ENCODE results near the gene DNAAF8.

DNAAF8 gene

DNA sequence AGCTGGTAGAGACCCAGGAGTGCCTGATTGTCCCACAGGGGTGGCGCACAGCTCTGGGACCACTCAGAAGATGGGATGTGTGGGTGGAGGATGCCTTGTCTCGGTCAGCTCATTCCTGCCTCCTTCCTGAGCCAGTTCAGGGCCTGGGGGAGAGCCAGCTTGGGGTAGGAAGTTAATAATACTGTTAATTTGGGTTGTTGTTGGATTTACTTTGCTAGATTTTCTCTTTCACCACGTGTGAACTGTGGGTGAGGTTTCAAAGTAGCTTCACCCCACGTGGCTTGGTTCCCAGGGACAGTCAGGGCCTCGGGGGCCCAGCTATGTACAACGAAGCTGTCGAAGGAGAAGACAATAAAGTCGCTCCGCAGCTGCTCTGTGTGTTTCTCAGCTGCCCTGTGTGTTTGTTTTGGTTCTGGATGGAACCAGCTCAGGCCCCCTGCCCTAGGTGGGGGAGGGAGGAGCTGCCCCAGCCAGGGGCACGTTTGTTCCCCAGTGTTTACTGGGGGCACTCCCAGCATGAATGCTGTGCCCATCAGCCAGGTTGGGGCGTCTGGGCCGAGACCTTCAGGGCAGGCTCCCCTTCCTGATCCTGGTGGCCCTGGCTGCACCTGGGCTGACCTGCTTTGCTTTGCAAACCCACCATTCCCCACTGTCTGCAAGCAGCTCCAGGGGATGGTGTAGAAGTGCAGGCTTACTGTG, 38.7 kb upstream of the DNAAF8 start:
- DNase-seq (ENCODE audit: low read depth): no peak

DNA sequence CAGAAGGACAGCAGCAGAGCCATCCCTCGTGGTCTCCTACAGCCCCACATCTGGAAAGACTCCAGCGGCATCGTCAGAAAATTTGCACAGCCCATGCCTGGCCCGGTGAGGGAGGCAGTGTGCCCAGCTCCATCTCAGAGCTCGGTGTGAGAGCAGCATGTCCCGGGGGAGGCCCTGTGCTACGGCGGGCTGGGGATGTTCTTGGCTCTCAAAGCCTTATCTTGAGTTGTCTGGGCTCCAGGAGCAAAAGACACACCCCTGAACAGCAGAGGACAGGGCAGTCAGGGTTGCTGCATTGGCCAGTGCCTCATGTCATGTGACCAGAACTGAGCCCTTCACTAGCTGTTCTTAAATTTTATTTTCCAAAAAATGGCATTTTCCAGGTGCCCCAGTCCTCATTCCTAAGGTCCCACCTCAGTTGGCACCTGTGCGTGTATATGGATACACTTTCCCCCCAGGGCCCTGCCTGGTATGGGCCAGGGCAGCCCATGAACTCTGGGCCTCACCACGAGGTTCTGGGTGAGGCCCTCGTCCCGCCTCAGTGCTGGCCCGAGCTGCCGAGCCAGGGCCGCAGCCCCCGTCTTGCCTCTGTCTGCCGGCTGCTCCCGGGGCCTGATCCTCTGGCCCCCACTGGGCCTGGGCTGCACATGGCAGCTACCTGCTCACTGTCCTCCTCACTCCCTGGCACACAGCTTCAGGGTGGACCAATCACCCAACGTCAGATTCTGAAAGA, 38.0 kb upstream of the DNAAF8 start:
- DNase-seq (ENCODE audit: low read depth): no peak

GRCh38 chr16:4696905-4697847, 37.2 kb upstream of the DNAAF8 start:
- no peak for DNase-seq (ENCODE audit: low read depth)

- no peak for DNase-seq (ENCODE audit: low read depth)
These were observed 36.5 kb upstream of the DNAAF8 start for GRCh38 chr16:4697848-4698291.

DNA sequence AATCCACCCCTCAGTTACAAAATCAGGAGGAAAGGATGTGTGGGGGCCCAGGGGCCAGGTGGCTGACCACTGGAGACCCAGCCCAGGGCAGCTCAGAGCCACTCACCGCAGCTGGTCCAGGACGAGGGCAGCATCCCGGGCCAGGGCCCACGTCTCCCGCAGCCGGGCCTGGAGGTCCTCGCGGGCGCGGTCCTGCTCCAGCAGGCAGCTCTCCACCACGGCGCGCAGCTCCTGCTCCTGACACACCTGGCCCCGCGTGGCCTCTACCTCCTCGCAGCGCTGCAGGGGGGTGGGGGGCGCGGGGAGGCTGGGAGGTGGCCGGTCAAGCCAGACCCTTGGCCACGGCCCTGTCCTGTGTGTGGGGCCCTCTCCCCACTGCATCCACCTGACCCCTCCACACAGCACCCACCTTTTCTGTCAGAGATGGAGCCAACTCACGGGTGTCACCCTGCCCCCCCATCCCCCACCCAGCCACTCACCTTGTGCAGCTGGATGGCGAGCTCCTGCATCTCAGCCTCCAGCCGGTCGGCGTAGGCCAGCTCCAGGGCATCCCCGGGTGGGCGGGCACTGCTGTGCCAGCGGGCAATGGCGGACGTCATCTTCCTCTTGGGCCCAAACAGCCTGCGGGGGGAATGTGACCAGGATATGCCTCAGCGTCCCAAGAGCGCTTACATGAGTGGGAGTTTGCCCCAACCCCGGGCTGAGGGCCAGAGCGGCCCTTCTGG, 35.9 kb upstream of the DNAAF8 start:
- DNase-seq (ENCODE audit: low read depth): no peak

- no peak for DNase-seq (ENCODE audit: low read depth)
These were observed 35.2 kb upstream of the DNAAF8 start for GRCh38 chr16:4699046-4699556.

DNA sequence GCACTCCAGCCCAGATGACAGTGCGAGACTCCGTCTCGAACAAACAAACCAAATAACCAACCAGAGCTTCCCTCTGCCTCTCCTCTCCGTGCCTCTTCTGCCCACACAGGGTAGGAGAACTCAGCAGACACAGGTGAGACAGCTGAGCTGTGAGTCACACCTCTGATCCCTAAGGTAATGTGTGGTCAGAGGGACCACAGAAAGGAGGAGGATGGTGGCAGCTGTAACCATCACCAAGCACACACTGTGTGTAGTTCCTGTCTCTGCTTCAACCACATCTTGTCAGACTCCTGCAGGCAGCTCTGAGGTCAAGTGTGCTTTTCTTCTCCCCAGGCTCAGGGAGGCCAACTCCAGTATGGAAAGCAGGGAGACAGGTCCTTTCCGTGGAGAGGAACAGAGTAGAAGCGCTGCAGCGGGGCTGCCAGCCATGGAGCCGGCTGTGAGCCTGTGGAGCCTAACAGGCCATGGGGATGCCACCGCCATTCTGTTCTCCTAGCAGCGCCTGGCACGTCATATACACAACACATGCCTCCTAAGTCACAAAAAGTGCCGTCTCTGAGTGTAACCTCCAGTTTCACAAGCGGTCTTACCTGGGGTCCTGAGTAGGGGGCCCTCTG, 33.8 kb upstream of the DNAAF8 start:
- no peak for DNase-seq (ENCODE audit: low read depth)

DNA sequence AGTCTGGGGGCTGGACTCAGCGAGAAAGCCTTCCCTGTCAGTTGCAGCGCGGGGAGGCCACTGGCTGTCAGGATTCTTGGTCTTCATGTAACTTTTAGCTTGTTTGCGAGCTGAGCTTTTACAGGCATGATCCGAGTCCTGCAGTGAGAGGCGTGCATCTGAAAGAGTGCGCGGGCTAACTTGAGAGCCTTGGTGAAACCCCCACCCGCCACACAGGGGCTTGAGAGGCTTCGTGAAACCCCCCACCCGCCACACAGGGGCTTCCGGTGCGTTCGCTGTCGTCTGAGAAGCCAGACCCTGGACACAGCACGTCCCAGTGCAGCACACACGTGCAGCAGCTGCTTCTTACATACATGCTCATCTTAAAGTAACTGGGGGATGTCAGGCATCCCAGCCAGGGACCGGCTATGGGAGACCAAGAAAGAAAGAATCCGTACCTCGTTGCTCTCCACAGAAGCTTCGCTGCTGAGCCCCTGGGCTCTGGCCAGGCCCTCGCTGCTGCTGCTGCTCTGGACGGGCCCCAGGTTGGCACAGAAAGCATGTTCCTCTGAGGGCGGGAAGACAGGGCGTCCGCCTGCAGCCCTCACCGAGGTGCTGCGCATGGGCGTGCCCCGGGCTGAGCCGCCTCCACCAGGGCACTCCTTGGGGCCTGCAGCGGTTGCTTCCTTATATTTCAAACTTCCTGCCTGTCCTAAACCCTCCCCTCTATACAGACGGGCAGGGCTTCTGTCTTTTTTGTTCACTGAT, 33.2 kb upstream of the DNAAF8 start:
- DNase-seq (ENCODE audit: low read depth): no peak

DNA sequence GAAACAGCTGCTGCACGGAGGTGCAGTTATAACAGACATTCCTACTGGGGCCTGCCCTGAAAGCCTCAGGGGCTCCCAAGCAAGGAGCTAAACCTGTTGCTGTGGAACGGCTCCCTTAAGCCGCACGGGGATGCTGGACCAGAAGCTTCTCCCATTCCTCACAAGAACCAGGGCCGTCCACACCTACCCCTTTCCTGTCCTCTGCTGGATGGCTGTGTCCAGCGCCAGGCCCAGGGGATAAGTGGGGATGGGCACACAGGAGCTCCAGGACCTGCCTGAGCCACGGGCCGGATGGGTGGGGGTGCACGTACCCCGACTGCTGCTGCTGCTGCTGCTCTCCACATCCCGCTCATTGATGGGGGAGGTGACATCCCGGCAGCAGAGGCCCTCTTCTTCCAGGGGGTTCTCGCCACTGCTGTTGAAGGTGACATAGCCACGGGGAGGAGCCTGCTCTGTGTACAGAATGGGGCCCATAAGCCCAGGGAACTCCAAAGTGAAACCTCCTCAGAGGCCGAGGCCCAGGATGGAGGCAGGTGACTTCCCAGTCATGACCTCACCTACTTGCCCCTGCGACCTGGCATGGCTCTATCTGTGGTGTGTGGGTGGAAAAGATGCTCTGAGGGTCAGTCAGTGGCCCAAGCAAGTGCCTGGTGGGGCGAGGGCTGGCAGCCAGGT, 32.4 kb upstream of the DNAAF8 start:
- no peak for DNase-seq (ENCODE audit: low read depth)

GRCh38 chr16:4702466-4702808, 31.9 kb upstream of the DNAAF8 start:
- DNase-seq (ENCODE audit: low read depth): no peak

DNA sequence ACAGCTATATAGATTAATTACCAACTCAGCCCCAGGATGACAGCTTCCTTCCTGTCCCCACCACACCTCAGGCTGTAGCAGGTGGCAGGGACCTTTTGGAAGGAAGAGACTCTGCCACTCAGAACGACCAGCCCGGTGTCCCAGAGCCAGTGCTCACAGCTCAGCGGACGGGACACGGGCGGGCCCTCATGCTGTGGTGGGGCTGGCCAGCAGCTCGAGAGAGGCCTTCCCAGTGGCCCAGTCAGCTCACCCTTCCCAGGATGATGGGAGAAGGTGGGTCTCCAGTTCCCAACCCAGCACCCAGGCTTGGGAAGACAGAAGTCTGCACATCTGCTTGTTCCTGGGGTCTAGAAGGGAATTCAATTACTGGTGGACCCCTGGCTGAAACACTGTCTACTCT, 30.4 kb upstream of the DNAAF8 start:
- no peak for DNase-seq (ENCODE audit: low read depth)

GRCh38 chr16:4704491-4704890, 29.8 kb upstream of the DNAAF8 start:
- DNase-seq (ENCODE audit: low read depth): no peak

- no peak for DNase-seq (ENCODE audit: low read depth)
These were observed 29.4 kb upstream of the DNAAF8 start for GRCh38 chr16:4704913-4705312.

DNA sequence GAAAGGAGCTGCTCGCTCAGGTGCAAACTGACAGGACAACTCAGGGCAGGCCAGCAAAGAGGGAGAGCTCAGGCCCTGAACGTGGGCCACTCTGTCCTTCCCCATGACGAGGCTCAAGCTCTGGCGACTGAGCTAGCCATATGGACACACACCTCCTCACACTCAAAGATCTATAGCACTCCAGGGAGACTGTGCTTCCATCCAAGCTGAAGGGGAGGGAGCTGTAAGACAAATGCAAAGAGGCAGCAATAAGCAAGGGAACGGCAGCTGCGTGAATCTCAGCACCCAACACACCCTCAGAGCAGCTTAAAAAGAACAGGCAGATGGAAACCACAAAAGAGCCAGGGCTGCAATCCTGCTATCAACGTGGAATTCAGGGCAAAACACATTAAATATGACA, 27.5 kb upstream of the DNAAF8 start:
- no peak for DNase-seq (ENCODE audit: low read depth)

DNA sequence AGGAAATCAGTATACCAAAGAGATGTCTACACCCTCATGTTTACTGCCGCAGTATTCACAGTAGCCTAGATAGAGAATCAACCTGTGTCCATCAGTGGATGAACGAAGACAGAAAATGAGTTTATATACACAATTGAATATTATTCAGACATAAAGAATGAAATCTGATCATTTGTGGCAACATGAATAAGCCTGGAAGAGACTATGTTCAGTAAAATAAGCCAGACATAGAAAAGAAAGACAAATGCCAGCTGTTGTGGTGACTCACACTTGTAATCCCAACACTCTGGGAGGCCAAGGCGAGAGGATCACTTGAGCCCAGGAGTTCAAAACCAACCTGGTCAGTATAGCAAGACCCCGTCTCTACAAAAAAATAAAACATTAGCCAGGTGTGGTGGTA, 24.9 kb upstream of the DNAAF8 start:
- DNase-seq (ENCODE audit: low read depth): no peak

DNA sequence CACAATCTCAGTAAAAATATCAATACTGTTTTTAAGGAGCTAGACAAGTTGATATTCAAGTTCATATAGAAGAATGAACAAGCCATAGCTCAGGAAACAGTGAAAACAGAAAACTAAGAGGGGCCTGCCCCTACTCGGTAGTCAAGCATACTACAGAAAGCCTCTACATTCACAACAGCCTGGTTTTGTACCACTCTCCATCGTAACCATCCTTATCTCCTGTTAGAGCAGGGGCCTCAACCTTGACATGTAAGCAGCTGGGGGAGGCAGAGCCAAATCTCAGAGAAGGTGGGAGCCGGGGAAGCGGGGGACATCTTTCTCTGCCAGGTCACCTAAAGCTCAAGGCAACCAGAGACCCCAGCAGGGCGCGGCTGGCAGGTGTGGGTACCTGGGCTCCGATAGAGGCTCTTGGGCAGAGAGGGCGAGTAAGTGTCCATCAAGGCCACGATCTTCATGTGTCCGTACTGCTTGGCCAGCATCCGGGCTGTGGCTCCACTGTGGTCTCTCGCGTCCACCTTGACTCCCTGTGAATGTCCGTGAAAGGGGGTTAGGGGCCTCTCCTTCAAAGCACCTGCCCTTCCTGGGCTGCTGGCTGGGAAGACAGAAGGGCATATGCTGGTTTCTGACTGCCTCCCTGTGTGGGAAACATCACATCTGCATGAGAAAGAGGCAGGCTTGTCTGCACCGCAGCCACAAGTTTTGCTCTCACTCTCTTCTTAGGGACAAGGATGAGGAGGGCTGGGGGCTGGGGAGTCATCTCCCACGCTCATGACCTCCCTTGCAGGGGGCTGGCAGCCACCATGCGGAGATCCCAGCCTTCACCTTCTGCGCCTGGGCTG, 20.5 kb upstream of the DNAAF8 start:
- DNase-seq (ENCODE audit: low read depth): no peak

DNA sequence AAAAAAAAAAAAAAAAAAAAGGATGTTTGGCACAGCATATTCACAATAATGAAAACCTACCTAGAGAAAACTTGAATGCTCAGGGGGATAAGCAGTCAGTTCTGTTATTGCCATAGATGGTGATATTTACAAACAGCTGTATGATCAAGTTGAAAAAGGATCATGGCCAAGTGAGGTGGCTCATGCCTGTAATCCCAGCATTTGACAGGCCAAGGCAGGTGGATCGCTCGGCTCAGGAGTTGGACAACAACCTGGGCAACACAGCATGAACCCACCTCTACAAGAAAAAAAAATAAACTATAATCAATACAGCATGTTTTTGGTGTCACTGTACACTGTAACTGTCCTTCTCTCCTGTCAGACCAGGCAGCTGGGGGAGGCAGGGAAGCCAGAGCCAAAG, 19.3 kb upstream of the DNAAF8 start:
- no peak for DNase-seq (ENCODE audit: low read depth)

- no peak for DNase-seq (ENCODE audit: low read depth)
These were observed 15.9 kb upstream of the DNAAF8 start for GRCh38 chr16:4718466-4718865.

- peak; percentile 27 for DNase-seq (ENCODE audit: low read depth)
These were observed 11.1 kb upstream of the DNAAF8 start for GRCh38 chr16:4723071-4723767.
